Skin of body (tissue), 2 donors: ENCODE data around the gene CD302. TPM values are rescaled to one million over a fixed set of nuclear protein-coding genes. Genes with fewer than 3 reads are reported as not detected.
"Not testable (repeated sequence)": the region's sequence is repeated elsewhere in the genome, so short reads cannot be mapped to it uniquely, and the experiment has no call there.

ENCODE experiments used
- DNase-seq: peaks from one replicate; lab custom pipeline; 2025; lab: John Stamatoyannopoulos, UW
- total RNA-seq: library from RNA; depleted of rRNA; stranded (reverse); fragments of >200 nt; gene quantifications from one replicate; pipeline ENCODE4 v1.2.3, GENCODE V29; 2014

Gene CD302, protein sequence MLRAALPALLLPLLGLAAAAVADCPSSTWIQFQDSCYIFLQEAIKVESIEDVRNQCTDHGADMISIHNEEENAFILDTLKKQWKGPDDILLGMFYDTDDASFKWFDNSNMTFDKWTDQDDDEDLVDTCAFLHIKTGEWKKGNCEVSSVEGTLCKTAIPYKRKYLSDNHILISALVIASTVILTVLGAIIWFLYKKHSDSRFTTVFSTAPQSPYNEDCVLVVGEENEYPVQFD
- total RNA-seq = 27.5 TPM

DNA sequence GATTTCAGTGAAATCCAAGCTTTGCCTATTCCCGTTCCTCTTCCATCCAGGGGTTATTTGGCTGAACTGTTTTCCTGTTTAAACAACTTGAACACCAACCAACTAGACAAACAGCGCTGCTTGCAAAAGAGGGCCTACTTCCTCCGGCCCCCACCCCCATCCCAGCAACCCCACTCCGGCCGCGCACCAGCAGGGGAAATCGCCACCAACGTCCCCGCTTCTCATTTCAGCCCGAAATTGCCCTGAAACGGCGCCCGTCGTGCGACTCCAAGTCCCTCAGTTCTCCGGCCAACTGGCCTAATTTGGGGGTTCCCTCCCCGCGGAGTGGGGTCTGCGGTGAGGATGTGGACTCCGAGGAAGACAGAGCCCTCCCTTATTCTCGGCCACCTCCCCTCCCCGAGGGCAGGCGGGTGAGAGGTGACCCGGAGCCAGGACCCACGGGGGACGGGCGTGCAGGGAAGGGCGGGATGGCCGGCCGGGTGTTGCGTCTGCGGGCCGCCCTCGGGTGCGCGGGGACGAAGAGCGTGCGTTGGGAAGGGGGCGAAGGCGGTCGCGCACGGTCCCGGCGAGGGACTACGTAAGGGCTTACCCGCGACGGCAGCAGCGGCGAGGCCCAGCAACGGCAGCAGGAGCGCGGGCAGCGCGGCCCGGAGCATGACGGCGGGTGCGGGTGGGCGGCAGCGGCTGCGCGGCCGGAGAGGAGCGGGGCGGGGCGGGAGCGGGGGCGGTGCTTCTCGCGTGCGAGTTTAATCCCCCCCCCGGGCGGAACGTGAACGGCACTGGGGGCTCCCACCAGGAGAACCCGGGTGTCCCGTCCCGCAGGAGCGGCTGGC lies at the start of gene CD302:
TSS of gene CD302 (minus strand) at position 666 of the 833 bp plus-strand sequence. CDS start at position 656, 10 bp downstream.
- DNase-seq = no peak

GRCh38 chr2:159846564-159846963 lies 48.6 kb upstream of the CD302 start:
- no peak for DNase-seq

DNA sequence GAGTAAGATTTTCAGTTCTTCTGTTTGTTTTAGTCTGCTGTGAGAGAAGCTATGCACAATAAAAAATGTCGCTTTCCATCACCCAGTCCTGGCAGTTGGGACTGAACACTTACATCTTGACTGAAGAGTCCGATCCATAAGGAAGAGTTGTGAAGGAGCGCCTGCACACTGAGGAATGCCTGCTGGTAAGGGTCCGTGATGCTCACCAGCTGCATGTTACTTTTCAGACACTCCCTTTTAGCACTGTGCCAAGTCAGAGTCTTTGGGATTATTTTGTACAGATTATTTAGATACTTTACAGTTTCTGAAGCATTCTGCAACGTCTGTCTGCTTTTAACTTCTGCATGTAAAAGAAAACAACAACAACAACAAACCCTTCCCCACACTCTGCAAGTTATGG lies 42.6 kb upstream of the CD302 start:
- peak; percentile 1 for DNase-seq

DNA sequence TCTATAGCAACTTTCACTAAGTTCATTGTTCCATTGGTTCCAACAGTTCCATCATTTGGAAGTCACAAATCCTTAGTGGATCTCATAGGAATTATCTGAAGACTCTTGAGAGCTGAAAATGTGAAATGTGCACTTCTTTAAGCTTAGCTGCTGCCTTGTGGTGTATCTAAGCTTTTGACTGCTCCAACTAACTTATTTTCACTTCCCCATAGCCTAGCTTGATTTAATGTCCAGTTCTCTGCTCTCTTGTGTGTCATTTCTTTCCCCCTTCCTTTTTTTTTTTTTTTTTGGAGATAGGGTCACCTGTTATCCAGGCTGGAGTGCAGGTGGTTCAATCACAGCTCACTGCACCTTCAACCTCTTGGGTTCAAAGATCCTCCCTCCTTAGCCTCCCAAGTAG lies 34.9 kb upstream of the CD302 start:
- no peak for DNase-seq

- no peak for DNase-seq
Observed at GRCh38 chr2:159832026-159832425, 34.0 kb upstream of the CD302 start.

GRCh38 chr2:159829376-159829775 lies 31.4 kb upstream of the CD302 start:
- no peak for DNase-seq

DNA sequence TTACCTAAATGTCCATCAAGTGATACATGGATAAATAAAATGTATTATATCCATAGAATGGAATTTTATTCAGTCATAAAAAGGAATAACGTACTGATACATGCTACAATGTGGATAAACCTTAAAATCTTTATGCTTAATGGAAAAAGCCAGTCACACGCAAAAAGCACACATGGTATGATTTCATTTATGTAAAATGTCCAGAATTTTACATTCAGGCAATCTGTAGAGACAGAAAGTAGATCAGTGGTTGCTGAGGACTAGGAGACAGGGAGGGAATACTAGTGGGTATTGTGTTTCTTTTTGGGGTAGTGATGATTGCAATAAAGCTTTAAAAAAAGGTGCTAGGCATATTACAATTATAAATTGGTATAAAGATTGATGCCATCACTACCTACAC lies 30.7 kb upstream of the CD302 start:
- DNase-seq = peak; percentile 38

DNA sequence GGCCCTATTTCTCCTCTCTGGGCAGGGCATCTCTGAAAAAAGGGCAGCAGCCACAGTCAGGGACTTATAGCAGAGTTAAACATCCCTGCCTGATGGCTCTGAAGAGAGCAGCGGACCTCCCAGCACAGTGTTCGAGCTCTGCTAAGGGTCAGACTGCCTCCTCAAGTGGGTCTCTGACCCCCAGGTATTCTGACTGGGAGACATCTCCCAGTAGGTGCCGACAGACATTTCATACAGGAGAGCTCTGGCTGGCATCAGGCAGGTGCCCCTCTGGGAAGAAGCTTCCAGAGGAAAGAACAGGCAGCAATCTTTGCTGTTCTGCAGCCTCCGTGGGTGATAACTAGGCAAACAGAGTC lies 24.4 kb upstream of the CD302 start:
- DNase-seq = not testable (repeated sequence)

- DNase-seq = not testable (repeated sequence)
Observed at GRCh38 chr2:159821775-159822477, 23.9 kb upstream of the CD302 start.

- no peak for DNase-seq
Observed at GRCh38 chr2:159818940-159819339, 20.9 kb upstream of the CD302 start.

DNA sequence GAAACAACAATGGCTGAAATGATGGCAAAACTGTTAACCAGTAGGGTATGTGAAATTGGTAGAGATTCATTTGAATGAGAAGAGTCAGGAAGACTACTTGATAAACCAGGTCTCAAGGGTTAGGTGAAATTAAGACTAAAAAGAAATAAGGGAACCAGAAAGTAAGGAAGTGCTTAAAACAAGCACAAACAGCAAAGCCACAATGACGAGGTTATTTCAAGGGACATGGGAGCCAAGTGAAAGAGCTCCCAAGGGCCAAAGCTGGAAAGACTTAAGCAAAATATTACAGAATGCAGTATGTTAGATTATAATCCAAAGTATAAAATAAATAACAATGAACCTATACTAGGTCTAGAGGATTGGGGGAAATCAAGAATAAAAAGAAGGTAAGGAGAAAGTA lies 19.3 kb upstream of the CD302 start:
- no peak for DNase-seq

DNA sequence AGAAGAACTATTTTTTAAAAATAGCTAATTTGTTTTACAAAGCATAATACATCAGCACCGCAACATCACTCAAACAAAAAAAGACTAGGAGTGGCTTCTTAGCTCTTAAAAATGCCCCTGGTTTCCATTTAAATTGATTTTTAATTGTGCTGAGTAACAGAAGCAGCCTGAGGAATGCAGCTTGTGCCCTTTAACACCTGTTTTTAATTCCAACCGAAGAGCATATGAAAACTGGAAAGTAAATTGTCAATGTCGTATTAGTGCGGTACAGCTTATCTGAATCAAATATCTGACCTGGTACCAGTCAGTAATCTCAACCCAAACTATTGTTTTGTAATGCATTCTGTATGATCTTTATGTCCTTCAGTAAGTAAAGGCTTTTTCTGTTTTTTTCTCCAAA lies 13.2 kb upstream of the CD302 start:
- DNase-seq = no peak

GRCh38 chr2:159808032-159808425 lies 10.0 kb upstream of the CD302 start:
- DNase-seq = no peak

DNA sequence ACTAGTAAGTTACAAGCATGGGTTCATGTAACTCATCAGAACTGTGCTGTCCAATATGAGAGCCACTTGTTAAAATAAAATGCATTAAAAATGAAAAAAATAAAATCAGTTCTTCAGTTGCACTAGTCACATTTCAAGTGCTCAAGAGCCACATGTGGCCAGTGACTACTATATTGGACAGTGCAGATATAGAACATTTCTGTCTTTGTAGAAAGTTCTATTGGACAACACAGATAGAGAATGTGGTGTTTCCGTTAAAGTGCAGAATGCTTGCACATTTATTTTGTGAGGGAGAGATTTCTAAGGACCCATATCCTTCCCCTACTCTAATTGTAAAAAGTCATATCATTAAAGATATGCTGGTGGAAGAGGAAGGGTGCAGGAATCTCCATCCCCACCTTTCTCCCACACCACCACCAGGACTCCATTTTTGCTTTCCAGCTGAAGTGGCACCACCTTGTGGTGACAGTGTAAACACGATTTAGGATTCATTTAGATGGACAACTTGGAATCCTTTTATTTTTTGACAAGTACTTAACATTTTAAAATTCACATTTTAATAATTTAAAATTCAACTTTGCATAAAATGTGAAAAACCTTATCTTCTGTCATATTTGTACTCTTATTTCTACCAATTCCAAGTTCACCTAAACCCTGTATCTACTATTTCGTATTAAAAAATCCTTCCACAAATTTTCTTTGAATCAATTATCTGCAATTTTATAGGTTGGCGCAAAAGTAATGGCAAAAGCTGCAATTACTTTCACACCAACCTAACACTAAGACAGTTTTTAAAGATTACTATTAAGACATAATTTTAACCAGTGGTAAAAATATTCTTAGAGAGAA lies 9.4 kb upstream of the CD302 start:
- no peak for DNase-seq

DNA sequence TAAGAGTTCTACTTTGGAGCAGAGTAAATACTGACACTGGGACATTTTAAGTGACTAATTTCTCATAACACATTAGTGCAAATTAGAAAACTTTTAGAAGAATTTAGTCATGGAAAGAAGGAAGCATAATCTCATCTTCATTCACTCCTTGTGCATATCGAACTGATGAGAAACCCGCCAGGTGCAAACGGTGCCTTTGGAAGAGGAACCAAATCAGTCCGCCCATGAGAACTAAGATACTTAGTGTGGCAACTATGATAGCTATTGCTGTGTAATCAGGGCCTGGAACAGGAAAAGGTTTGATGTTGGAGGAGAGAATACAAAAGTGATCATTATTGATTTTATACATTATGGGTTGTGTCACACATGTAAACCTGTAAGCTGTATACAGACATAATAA lies 6.9 kb upstream of the CD302 start:
- no peak for DNase-seq

DNA sequence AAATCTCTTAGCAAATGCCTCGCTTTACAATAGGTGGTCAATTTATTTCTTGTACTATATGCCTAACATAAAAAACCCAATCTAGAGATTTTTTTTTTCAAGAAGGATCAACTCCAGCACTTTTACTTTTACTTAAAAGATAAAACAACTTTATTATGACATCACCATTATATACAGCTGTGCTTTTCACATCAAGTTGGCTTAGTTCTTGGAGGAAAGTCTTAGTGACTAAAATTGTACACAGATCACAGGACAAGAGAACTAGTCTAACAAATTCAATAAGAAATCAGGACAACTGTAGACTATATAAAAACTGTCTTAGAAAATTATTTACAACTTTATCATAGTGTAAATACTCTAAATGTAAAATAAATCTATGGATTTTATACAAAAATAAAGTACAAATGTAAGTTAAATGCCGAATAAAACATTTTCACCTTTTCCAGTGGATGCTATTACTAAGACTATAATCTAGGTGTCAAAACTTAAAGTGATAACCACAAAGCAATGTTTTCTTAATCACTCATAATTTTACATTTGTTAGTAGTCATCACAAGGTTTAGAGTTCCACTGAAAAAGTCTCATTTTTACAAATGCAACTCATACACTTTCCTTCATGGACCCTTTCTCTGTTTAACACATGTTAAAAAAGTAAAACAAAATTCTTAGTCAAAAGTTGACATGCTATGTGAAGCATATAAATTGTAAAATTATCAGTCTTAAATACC lies 5.4 kb upstream of the CD302 start:
- DNase-seq = no peak

- no peak for DNase-seq
Observed at GRCh38 chr2:159802673-159803072, 4.7 kb upstream of the CD302 start.

GRCh38 chr2:159799833-159800232 lies 1.8 kb upstream of the CD302 start:
- no peak for DNase-seq

GRCh38 chr2:159798376-159798725 lies 343 bp upstream of the CD302 start:
- DNase-seq = no peak

DNA sequence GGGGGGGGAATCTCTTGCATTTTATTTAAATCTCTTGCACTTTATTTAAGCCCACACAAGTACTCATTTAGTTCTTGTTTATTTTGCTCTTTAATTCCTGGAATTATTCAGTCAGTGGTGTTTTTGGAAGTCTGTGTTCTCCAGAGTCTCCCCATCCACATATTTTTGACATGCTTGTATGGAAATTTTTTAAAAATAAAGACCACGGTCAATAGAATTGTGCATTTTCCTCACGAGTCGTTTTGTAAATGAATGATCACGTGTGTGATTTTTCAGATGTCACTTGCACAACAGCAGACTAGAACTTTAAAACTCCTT lies 824 bp downstream of the CD302 start:
- peak; percentile 61 for DNase-seq
